Activated naive CD8-positive, alpha-beta T cell (primary cell): Measurements from ENCODE around the gene RPIA.
"Not testable (repeated sequence)": the region's sequence is repeated elsewhere in the genome, so short reads cannot be mapped to it uniquely, and the experiment has no call there.

ENCODE experiments used
- H3K27ac Mint-ChIP-seq: one replicate; pipeline ENCODE4 v1.8.0; 2021; ENCODE audit warnings: mixed read lengths
- H3K27me3 Mint-ChIP-seq: one replicate; pipeline ENCODE4 v1.8.0; 2021; ENCODE audit warnings: mixed read lengths
- H3K36me3 Mint-ChIP-seq: one replicate; pipeline ENCODE4 v1.8.0; 2021; ENCODE audit warnings: mixed read lengths
- H3K4me1 Mint-ChIP-seq: one replicate; pipeline ENCODE4 v1.8.0; 2021; ENCODE audit warnings: low read depth, mixed read lengths
- H3K4me3 Mint-ChIP-seq: one replicate; pipeline ENCODE4 v1.8.0; 2021; ENCODE audit warnings: mild to moderate bottlenecking, mixed read lengths
- H3K9me3 Mint-ChIP-seq: one replicate; pipeline ENCODE4 v1.8.0; 2021; ENCODE audit warnings: low read depth, mixed read lengths

Gene RPIA

DNA sequence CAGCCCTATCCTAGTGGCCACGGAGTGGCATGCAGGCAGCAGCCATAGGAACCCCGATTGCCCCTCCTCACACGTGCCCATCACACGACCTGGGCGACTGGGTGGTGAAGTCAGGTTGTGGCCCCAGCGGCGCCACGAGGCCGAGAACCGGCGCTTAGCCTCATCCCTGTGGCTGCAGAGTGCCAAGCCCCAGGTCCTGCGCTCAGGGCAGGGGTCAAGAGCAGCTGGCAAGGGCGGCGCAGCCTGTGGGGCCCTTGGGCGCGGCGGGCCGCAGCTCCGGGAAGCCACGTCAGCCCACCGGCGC lies 73.3 kb downstream of the RPIA start:
- no peak overlapping the region for H3K27ac Mint-ChIP-seq
- no peak overlapping the region for H3K4me3 Mint-ChIP-seq
- H3K9me3 Mint-ChIP-seq = no peaks in the 10 kb centered on the region
- H3K36me3 Mint-ChIP-seq = peaks cover 2% of the 10 kb centered on the region
- H3K27me3 Mint-ChIP-seq = peaks cover 11% of the 10 kb centered on the region
- H3K4me1 Mint-ChIP-seq = peaks cover 7% of the 10 kb centered on the region

DNA sequence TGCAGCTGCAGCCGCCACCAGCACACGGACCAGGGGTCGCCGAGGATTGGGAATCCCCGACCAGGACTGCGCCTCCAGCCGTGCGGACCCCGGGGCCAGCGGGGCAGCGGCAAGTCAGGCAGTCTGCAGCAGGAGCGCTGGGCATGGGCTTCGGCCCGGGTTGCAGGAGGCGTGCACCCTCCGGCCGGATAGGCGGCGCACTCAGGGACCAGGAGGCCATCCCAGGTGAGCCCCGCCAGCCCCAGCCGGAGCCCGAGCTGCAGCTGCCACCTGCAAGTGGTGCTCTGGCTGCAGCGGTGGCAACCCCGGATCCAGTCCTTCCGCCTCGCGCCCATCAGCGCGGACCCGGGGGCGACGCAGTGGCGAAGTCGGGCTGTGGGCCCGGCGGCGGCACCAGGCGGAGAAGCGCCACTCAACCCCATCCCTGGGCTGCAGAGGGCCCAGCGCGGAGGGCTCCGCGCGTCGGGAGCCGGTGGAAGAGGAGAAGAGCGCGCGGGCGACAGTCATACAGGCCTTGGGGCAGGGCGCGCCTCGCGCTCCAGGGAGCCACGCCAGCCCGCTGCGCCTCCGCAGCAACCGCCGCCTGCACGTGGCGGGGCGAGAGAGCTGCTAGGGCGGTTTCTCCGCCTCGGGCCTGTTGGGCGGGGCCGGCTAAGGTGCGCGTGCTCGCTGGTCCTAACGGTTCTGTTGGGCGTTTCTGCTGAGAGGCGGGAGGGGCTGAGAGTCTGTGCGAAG lies 73.8 kb downstream of the RPIA start:
- Mint-ChIP-seq H3K9me3 (no peaks in the 10 kb centered on the region), H3K36me3 (peaks cover 2% of the 10 kb centered on the region), H3K27ac (no peak overlapping the region), H3K4me3 (peak overlapping the region; percentile 84), H3K27me3 (peaks cover 11% of the 10 kb centered on the region), H3K4me1 (peaks cover 7% of the 10 kb centered on the region)

DNA sequence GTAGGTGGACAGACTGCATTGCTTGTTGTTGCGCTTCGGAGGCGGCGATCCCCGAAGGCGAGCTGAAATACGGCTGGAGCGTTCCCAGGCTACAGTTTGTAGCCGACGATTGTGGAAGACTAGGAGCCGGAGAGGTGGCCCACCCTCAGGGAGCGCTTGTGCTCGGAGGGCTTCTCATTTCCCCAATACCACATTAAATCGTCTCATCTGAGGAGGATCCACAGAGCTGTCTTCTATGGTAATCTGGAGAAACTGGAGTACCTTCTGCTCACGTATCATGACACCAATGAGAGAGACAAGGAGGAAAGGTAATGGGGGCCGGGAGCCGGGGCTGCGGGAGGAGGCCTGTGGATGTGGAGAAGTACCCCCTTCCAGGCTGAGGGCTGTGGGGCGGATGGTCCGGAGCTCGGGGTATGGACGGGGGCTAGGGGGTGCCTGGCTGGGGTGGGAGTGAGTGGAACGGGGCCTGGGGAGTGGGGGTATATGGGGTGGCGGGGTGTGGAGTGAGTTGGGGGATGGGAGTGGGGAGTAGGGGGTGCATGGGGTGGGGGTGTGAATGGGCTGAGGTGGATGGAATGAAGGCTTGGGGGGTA lies 74.5 kb downstream of the RPIA start:
- H3K9me3 Mint-ChIP-seq, H3K4me1 Mint-ChIP-seq, H3K27ac Mint-ChIP-seq, H3K36me3 Mint-ChIP-seq: not testable (repeated sequence)
- Mint-ChIP-seq H3K4me3 (peak overlapping the region; percentile 84), H3K27me3 (peaks cover 11% of the 10 kb centered on the region)

DNA sequence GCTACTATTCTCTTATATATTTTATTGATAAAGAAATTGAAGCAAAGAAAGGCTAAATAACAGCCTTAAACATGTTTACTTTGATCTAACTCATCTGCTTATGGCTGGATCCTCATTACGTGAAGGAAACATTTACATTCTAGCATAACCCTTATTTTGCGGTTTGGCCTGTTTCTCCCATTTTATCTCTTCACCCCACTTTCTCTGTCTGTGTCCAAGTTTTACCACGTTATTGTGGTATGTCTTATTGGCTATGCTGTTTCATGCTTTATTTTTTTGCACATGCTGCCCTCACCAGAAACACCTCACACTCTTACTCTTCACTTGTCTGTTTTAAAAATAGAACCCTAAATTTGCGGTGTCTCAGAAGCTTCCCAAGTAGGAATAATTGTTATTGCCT lies 78.5 kb downstream of the RPIA start:
- Mint-ChIP-seq H3K27ac (no peak overlapping the region), H3K4me3 (no peak overlapping the region), H3K4me1 (peaks cover 7% of the 10 kb centered on the region), H3K9me3 (no peaks in the 10 kb centered on the region), H3K36me3 (no peaks in the 10 kb centered on the region), H3K27me3 (peaks cover 8% of the 10 kb centered on the region)

DNA sequence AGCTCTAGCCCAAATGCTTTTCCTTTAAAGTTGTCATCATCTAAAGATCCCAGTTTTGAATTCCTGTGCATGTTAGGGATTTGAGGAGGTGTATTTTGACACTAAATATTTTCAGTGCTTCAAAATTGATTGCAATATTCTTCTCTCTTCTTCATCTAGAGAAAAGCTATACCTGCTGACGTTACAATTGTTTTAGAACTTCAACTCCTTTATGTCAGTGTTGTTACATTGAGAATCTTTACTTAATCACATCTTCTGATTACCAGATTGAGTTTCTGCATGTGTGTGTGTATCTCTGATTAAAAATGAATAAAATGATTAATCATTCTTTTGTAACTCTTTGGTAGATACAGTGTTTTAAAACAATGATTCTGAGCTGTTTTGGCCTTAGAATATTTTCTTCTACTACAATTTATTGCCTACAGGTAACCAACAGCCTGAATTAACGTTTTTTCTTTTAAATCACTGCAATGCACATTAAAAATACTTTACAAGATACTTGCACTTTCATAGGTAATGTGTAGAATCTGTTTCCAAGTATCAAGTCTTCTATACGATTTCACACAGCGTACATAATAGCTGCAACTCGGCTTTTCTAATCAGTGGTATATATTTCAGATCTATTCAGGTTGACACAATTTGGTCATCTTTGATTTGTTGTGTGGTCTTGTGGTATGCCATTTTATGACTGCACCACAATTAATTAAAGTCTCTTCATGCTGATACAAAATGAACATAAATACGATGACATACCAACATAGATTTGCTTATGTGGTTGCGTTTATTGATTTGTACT lies 82.0 kb downstream of the RPIA start:
- H3K4me1 Mint-ChIP-seq, H3K27ac Mint-ChIP-seq, H3K9me3 Mint-ChIP-seq, H3K36me3 Mint-ChIP-seq, H3K27me3 Mint-ChIP-seq, H3K4me3 Mint-ChIP-seq: not testable (repeated sequence)

DNA sequence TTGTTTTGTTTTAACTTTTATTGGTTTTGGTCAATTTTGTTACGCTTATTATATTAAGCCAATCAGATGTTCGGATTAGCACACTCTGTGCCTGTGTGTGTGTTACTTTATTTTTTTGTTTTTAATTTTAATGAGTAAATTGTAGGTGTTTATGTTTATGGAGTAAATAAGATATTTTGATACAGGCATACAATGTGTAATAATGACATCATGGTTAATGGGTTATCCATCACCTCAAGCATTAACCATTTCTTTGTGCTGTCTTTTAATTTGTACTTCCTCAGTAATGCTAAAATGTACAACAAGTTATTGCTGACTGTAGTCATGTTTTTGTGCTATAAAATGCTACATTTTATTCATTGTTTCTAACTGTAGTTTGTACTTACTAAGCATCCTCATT lies 97.7 kb downstream of the RPIA start:
- not testable (repeated sequence) for H3K4me3 Mint-ChIP-seq, H3K4me1 Mint-ChIP-seq, H3K27ac Mint-ChIP-seq, H3K27me3 Mint-ChIP-seq, H3K9me3 Mint-ChIP-seq, H3K36me3 Mint-ChIP-seq

DNA sequence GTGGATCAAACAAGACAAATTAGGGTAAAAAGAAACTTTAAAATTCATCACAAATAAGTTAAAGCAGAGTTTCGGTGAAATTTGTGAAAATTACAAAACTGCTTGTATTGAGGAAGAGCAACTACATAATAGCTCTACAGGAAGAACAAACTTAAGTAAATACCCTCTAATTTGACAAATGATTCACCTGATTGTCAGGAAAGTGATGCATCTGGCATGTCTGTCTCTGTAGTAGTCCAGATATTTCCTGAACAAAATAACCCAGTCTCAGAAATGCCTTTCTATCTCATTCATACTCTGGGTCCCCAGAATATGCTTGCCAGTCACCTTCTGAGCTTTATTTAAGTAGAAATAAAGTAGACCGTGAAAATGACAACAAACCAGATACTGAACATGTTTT lies 104.5 kb downstream of the RPIA start:
- not testable (repeated sequence) for H3K36me3 Mint-ChIP-seq, H3K27me3 Mint-ChIP-seq, H3K27ac Mint-ChIP-seq, H3K9me3 Mint-ChIP-seq, H3K4me3 Mint-ChIP-seq, H3K4me1 Mint-ChIP-seq

DNA sequence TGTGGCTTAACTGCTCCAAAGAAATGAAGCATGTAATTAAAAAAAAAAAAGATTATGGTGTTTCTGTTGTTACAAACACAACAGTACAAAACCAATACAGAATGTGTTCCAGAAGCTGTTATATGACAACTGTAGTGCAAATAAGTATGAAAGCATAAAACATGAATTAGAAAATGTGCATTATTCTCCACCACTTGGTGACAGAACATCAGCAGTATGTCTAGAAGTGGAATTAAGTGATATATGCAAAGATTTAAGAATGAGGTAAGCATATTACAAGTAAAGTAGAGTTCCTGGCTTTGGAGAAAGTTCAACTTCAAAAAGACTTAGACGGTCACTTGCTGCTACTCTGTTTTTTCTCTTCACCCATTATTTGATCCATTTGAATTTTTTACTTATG lies 105.0 kb downstream of the RPIA start:
- H3K4me3 Mint-ChIP-seq, H3K27me3 Mint-ChIP-seq: not testable (repeated sequence)

DNA sequence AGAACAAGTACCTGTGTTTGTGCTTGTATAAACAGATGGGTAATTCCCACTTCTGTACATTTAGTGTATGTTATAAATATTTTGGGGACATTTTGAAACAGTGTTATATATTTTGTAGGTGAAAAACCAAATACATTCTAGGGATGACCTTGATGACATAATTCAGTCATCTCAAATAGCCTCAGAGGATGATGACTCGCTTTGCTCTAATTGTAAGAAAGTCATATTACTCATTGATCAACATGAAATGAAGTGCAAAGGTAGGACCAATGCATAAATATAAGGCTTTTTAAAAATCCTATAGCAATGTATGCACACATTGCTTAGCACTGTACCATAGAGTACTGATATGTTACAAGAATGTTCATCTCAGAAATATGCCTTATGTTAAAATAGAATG lies 105.7 kb downstream of the RPIA start:
- not testable (repeated sequence) for H3K4me3 Mint-ChIP-seq, H3K9me3 Mint-ChIP-seq, H3K36me3 Mint-ChIP-seq, H3K4me1 Mint-ChIP-seq, H3K27ac Mint-ChIP-seq, H3K27me3 Mint-ChIP-seq

More for the DNA sequence above, 105.0 kb downstream of the RPIA start:
- H3K36me3 Mint-ChIP-seq, H3K4me1 Mint-ChIP-seq, H3K9me3 Mint-ChIP-seq, H3K27ac Mint-ChIP-seq: not testable (repeated sequence)
